Retinal pigment epithelial cell (primary cell): ENCODE data around the gene GEMIN5.

Experiments used
- DNase-seq: peaks from one replicate; pipeline ENCODE4 v3.0.0-alpha.2; 2010; ENCODE audit warnings: low read depth
- H3K4me3 ChIP-seq: 2 replicates; pipeline ENCODE4 v1.5.1; 2011; ENCODE audit warnings: mild to moderate bottlenecking, low read length, control low read depth, moderate library complexity
- CTCF ChIP-seq: conservative IDR thresholded peaks from 2 replicates; pipeline ENCODE4 v1.5.1; 2011; ENCODE audit warnings: low read depth, low read length, control low read depth, inconsistent platforms

GEMIN5 gene

GRCh38 chr5:154895606-154896561, 42.1 kb downstream of the GEMIN5 start:
- no peak for DNase-seq
- TF ChIP-seq CTCF: no peak
- no peak overlapping the region for H3K4me3 ChIP-seq

DNA sequence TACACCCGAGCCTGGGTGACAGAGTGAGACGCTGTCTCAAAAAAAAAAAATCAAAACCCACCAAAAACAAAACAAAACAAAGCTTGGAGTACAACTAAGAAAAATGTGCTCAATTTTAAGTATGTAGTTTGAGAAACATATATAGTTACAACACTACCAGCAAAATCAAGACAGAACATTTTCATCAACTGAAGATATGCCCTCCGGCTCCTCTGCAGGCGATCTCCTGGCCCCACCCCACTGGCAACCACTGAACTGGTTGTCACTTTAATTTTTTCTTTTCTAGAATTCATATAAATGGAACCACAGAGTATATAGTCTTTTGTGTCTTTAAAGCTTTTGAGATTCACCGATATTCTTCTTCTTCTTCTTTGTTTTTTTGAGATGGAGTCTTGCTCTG, 44.6 kb downstream of the GEMIN5 start:
- H3K4me3 ChIP-seq: no peak overlapping the region
- no peak for DNase-seq
- TF ChIP-seq CTCF: no peak

DNA sequence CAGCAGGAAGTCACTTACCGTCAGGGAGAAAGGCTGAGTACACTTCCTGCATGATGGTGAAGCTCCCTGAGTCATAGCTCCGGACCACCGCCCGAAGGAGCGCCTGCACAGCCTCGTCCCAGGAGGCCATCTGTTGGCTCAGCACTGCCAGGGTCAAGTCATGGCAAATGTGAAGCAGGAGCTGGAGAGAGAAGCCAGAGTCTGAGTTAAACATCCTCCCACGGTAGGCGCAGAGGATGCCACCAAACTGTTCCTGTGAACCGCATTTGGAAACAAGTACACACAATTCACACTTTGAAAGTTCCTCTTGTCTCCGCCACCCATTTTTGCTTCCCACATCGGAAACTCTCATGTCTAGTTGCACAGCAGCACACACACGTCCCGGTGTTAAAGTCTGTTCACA, 45.6 kb downstream of the GEMIN5 start:
- DNase-seq: no peak
- no peak overlapping the region for H3K4me3 ChIP-seq
- no peak for TF ChIP-seq CTCF

GRCh38 chr5:154885439-154885838, 52.6 kb downstream of the GEMIN5 start:
- DNase-seq: no peak
- TF ChIP-seq CTCF: no peak
- no peak overlapping the region for H3K4me3 ChIP-seq

DNA sequence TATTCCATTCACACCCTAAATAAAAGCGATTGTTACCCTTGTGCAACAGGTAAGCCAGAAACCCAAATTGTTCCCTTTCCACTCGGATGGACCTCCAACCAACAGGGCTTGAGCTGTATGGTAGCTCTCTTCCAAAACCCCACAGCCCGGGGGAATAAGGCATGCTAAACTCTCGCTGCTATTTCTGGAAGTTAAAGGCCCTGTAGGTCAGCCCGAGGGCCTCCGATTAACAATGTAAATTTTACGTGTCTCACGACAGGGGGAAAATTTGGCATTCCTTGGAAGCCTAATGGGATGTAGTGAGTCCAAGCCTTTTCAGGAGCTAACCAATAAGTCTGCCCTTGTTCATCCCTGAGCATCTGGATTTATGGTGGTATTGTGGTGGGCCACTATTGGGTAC, 53.6 kb downstream of the GEMIN5 start:
- DNase-seq: no peak
- no peak for TF ChIP-seq CTCF
- H3K4me3 ChIP-seq: no peak overlapping the region

DNA sequence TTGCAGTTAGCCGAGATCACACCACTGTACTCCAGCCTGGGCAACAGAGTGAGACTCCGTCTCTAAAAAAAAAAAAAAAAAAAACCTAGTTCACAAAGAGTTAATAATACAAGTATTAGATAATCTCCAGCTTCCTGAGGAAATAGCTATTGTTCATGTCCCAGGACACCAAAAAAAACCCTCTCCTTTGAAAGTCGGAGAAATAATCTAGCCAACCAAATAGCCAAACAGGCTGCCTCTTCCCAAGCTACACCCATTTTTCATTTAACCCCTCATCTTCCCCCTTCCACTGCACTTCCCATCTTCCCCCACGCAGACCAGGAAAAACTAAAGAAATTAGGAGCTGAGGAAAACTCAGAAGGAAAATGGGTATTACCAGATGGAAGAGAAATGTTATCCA, 56.0 kb downstream of the GEMIN5 start:
- DNase-seq: no peak
- no peak overlapping the region for H3K4me3 ChIP-seq
- TF ChIP-seq CTCF: no peak
